SK-N-SH treated with all-trans-retinoic acid at 6 μM for 48 hours (cell line): ENCODE measurements around the gene PTPRN2.

Source experiments
- BACH2 ChIP-seq: fragments of 250-450 bp; sonication (Bioruptor Pico); IDR thresholded peaks from 2 replicates; pipeline ENCODE4 v1.9.0; 2021; ENCODE audit warnings: mild to moderate bottlenecking, borderline replicate concordance
- RARB ChIP-seq: fragments of 250-450 bp; sonication (Bioruptor Pico); IDR thresholded peaks from 2 replicates; pipeline ENCODE4 v1.8.0; 2021; ENCODE audit warnings: mild to moderate bottlenecking, moderate library complexity
- TCF4 ChIP-seq: fragments of 250-450 bp; sonication (Bioruptor Pico); IDR thresholded peaks from 2 replicates; pipeline ENCODE4 v1.8.0; 2021; ENCODE audit warnings: mild to moderate bottlenecking, moderate library complexity, borderline replicate concordance
- ZFP30 ChIP-seq: fragments of 450-650 bp; formaldehyde crosslinking; IDR thresholded peaks from 2 replicates; pipeline ENCODE4 v1.5.0; 2022; ENCODE audit warnings: mild to moderate bottlenecking, moderate library complexity
- ZNF8 ChIP-seq: fragments of 450-650 bp; formaldehyde crosslinking; IDR thresholded peaks from 2 replicates; pipeline ENCODE4 v1.5.0; 2020; ENCODE audit warnings: mild to moderate bottlenecking, moderate library complexity
- TF ChIP-seq, protein P1 (sequence below): fragments of 250-450 bp; sonication (Bioruptor Pico); IDR thresholded peaks from 2 replicates; pipeline ENCODE4 v1.5.1; 2020; ENCODE audit warnings: low read depth, mild to moderate bottlenecking, moderate library complexity
- TF ChIP-seq, protein P2 (sequence below): fragments of 250-450 bp; sonication (Bioruptor Pico); IDR thresholded peaks from 2 replicates; pipeline ENCODE4 v1.5.0; 2020; ENCODE audit warnings: mild to moderate bottlenecking, moderate library complexity
- TF ChIP-seq, protein P3 (sequence below): fragments of 250-450 bp; sonication (Bioruptor Pico); IDR thresholded peaks from 2 replicates; pipeline ENCODE4 v1.8.0; 2021; ENCODE audit warnings: low read depth, mild to moderate bottlenecking, moderate library complexity, borderline replicate concordance
- TF ChIP-seq, protein P4 (sequence below): fragments of 250-450 bp; sonication (Bioruptor Pico); IDR thresholded peaks from 2 replicates; pipeline ENCODE4 v1.8.0; 2020; ENCODE audit warnings: mild to moderate bottlenecking, moderate library complexity, borderline replicate concordance

DNA sequence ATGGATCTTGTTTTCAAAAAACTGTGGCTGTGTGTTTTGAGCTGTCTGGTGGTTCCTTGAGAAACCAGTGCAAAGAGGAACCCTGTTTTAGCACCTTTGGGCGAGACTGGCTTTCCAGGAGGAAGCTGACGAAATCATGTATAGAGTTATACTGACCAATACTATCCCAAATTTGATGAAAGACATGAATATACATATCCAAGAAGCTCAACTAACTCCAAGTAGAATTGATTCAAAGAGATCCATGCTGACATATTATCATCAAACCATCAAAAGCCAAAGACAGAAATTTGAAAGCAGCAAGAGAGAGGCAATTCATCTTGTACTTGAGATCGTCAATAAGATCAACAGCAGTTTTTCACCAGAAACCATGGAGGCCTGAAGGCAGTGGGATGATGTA is 640.1 kb downstream of the PTPRN2 start:
- TF ChIP-seq BACH2 (CRISPR knock-in tag) (no peak), ZNF8 (CRISPR knock-in tag) (no peak), RARB (CRISPR knock-in tag) (no peak), TCF4 (CRISPR knock-in tag) (no peak), ZFP30 (CRISPR knock-in tag) (no peak)
- TF ChIP-seq, protein P1, sequence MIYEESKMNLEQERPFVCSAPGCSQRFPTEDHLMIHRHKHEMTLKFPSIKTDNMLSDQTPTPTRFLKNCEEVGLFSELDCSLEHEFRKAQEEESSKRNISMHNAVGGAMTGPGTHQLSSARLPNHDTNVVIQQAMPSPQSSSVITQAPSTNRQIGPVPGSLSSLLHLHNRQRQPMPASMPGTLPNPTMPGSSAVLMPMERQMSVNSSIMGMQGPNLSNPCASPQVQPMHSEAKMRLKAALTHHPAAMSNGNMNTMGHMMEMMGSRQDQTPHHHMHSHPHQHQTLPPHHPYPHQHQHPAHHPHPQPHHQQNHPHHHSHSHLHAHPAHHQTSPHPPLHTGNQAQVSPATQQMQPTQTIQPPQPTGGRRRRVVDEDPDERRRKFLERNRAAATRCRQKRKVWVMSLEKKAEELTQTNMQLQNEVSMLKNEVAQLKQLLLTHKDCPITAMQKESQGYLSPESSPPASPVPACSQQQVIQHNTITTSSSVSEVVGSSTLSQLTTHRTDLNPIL = no peak
- TF ChIP-seq, protein P2, sequence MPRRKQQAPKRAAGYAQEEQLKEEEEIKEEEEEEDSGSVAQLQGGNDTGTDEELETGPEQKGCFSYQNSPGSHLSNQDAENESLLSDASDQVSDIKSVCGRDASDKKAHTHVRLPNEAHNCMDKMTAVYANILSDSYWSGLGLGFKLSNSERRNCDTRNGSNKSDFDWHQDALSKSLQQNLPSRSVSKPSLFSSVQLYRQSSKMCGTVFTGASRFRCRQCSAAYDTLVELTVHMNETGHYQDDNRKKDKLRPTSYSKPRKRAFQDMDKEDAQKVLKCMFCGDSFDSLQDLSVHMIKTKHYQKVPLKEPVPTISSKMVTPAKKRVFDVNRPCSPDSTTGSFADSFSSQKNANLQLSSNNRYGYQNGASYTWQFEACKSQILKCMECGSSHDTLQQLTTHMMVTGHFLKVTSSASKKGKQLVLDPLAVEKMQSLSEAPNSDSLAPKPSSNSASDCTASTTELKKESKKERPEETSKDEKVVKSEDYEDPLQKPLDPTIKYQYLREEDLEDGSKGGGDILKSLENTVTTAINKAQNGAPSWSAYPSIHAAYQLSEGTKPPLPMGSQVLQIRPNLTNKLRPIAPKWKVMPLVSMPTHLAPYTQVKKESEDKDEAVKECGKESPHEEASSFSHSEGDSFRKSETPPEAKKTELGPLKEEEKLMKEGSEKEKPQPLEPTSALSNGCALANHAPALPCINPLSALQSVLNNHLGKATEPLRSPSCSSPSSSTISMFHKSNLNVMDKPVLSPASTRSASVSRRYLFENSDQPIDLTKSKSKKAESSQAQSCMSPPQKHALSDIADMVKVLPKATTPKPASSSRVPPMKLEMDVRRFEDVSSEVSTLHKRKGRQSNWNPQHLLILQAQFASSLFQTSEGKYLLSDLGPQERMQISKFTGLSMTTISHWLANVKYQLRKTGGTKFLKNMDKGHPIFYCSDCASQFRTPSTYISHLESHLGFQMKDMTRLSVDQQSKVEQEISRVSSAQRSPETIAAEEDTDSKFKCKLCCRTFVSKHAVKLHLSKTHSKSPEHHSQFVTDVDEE (CRISPR knock-in tag) = no peak
- TF ChIP-seq, protein P3, sequence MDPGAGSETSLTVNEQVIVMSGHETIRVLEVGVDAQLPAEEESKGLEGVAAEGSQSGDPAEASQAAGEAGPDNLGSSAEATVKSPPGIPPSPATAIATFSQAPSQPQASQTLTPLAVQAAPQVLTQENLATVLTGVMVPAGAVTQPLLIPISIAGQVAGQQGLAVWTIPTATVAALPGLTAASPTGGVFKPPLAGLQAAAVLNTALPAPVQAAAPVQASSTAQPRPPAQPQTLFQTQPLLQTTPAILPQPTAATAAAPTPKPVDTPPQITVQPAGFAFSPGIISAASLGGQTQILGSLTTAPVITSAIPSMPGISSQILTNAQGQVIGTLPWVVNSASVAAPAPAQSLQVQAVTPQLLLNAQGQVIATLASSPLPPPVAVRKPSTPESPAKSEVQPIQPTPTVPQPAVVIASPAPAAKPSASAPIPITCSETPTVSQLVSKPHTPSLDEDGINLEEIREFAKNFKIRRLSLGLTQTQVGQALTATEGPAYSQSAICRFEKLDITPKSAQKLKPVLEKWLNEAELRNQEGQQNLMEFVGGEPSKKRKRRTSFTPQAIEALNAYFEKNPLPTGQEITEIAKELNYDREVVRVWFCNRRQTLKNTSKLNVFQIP (CRISPR knock-in tag) = no peak
- TF ChIP-seq, protein P4, sequence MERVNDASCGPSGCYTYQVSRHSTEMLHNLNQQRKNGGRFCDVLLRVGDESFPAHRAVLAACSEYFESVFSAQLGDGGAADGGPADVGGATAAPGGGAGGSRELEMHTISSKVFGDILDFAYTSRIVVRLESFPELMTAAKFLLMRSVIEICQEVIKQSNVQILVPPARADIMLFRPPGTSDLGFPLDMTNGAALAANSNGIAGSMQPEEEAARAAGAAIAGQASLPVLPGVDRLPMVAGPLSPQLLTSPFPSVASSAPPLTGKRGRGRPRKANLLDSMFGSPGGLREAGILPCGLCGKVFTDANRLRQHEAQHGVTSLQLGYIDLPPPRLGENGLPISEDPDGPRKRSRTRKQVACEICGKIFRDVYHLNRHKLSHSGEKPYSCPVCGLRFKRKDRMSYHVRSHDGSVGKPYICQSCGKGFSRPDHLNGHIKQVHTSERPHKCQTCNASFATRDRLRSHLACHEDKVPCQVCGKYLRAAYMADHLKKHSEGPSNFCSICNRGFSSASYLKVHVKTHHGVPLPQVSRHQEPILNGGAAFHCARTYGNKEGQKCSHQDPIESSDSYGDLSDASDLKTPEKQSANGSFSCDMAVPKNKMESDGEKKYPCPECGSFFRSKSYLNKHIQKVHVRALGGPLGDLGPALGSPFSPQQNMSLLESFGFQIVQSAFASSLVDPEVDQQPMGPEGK (CRISPR knock-in tag) = no peak
